HG02973 (cell line): ENCODE data around the gene ESAM.
A peak's percentile ranks its signal among the peaks of the same experiment; 100 is the strongest.

Experiments used
- ATAC-seq: cut with Tn5 transposase; IDR thresholded peaks from one replicate; pipeline ENCODE4 v1.9.1; 2021; ENCODE audit warnings: moderate library complexity; ENCODE audit not compliant: unreplicated experiment

The ESAM gene

GRCh38 chr11:124762105-124762623 is at the start of gene ESAM:
Gene ESAM, minus strand, starts transcription at chr11:124762290. Its CDS starts 136 bp downstream, at chr11:124762154.
- peak; percentile 49 for ATAC-seq

GRCh38 chr11:124811399-124812125 is 49.5 kb upstream of the ESAM start:
- no peak for ATAC-seq

GRCh38 chr11:124807660-124808270 is 45.7 kb upstream of the ESAM start:
- no peak for ATAC-seq

GRCh38 chr11:124807201-124807600 is 45.1 kb upstream of the ESAM start:
- no peak for ATAC-seq

- no peak for ATAC-seq
Observed at GRCh38 chr11:124804884-124805283, 42.8 kb upstream of the ESAM start.

GRCh38 chr11:124801636-124802312 is 39.7 kb upstream of the ESAM start:
- no peak for ATAC-seq

GRCh38 chr11:124801014-124801413 is 38.9 kb upstream of the ESAM start:
- ATAC-seq, result no peak

GRCh38 chr11:124800226-124800929 is 38.3 kb upstream of the ESAM start, which contains the start of gene MSANTD2:
Gene MSANTD2, minus strand, starts transcription at chr11:124800406. Its CDS starts 26 bp downstream, at chr11:124800380.
- ATAC-seq, result peak; percentile 82

GRCh38 chr11:124799348-124800225 is 37.5 kb upstream of the ESAM start:
- peak; percentile 31 for ATAC-seq

- peak; percentile 26 for ATAC-seq
Observed at GRCh38 chr11:124798991-124799347, 36.9 kb upstream of the ESAM start.

GRCh38 chr11:124796312-124796711 is 34.2 kb upstream of the ESAM start:
- ATAC-seq, result no peak

- ATAC-seq, result no peak
Observed at GRCh38 chr11:124793466-124794278, 31.6 kb upstream of the ESAM start.

GRCh38 chr11:124791626-124792341 is 29.7 kb upstream of the ESAM start:
- ATAC-seq, result peak; percentile 69

GRCh38 chr11:124788521-124788920 is 26.4 kb upstream of the ESAM start:
- ATAC-seq, result no peak

- ATAC-seq, result no peak
Observed at GRCh38 chr11:124784051-124784450, 22.0 kb upstream of the ESAM start.

- no peak for ATAC-seq
Observed at GRCh38 chr11:124783002-124783401, 20.9 kb upstream of the ESAM start.

GRCh38 chr11:124779568-124779967 is 17.5 kb upstream of the ESAM start:
- ATAC-seq, result no peak

GRCh38 chr11:124778281-124778680 is 16.2 kb upstream of the ESAM start:
- no peak for ATAC-seq
